ENCODE data around the gene ZNF423.

The ZNF423 gene

DNA sequence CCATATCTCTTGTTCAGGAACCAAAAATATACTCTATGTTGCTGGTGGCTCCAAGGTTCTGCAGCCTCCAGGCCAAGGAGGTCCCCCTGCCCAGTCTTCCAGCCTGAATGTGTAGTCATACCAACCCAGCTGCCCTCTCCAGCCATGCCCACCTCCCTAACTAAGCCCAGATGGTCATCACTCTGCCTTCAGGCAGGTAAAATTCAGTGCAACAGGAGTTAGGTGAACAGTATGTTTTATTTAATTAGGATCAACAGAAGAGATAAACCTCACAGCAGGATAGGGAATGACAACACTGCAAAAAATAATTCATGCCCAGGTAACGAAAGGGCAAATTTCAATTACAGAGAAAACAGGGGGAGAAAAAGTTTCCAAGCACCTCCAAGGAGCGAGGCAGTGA is 9.1 kb downstream of the ZNF423 start:
- Histone ChIP-seq H3K4me3 (ENCODE audit: low read depth, low read length) (no peak overlapping the region), H3K27me3 (ENCODE audit: control insufficient read depth, insufficient read depth, low read length) (no peaks in the 10 kb centered on the region), H3K4me1 (ENCODE audit: control insufficient read depth, insufficient read depth, low read length) (peaks cover 51% of the 10 kb centered on the region), H3K36me3 (ENCODE audit: control insufficient read depth, insufficient read depth, low read length) (no peaks in the 10 kb centered on the region; the same call in 1 of the 2 replicates), H3K9ac (ENCODE audit: low read length) (no peak overlapping the region), H3K9me3 (ENCODE audit: control insufficient read depth, insufficient read depth, low read depth, low read length) (no peaks in the 10 kb centered on the region), H3K27ac (ENCODE audit: low read depth, low read length) (no peak overlapping the region)

DNA sequence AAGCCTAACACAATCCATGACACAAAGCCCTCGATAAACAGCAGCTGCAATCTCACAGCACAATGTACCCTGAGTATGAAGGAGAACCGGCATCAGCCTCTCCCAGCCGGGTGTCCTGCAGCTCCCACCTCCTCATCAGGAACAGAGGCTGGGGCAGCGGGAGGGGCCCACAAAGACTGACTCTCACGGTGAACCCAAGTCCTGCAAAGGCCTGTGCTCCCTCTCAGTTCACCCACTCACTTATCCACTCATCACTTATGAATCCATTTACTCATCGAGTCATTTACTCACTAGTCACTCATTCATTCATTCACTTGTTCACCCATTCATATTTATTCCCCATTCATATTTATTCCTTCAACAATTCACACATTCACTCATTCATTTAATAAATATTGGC is 11.6 kb downstream of the ZNF423 start:
- no peaks in the 10 kb centered on the region; the same call in 1 of the 2 replicates for H3K36me3 ChIP-seq (ENCODE audit: control insufficient read depth, insufficient read depth, low read length)
- peaks cover 40% of the 10 kb centered on the region for H3K4me1 ChIP-seq (ENCODE audit: control insufficient read depth, insufficient read depth, low read length)
- H3K4me3 ChIP-seq (ENCODE audit: low read depth, low read length), result no peak overlapping the region
- no peaks in the 10 kb centered on the region for H3K27me3 ChIP-seq (ENCODE audit: control insufficient read depth, insufficient read depth, low read length)
- no peak overlapping the region for H3K27ac ChIP-seq (ENCODE audit: low read depth, low read length)
- H3K9ac ChIP-seq (ENCODE audit: low read length), result no peak overlapping the region
- no peaks in the 10 kb centered on the region for H3K9me3 ChIP-seq (ENCODE audit: control insufficient read depth, insufficient read depth, low read depth, low read length)

DNA sequence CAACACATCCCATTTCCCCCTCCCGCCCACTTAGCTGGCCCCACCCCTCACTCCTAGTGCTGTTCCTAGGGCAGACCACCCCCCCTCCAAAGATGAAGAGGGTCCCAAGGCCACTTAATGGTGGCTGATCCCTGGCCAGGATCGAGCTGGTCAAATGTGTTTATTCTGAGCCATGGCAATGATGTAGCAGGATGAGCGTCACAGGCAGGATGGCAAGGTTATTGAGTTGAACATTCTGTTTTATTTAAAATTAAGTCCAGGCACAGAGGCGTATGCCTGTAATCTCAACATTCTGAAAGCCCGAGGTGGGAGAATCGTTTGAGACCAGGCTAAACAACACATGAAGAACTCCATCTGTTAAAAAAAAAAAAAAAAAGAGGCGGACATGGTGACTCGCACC is 12.2 kb downstream of the ZNF423 start:
- H3K36me3 ChIP-seq (ENCODE audit: control insufficient read depth, insufficient read depth, low read length), result no peaks in the 10 kb centered on the region; the same call in 1 of the 2 replicates
- H3K27ac ChIP-seq (ENCODE audit: low read depth, low read length), result no peak overlapping the region
- peaks cover 38% of the 10 kb centered on the region for H3K4me1 ChIP-seq (ENCODE audit: control insufficient read depth, insufficient read depth, low read length)
- H3K9me3 ChIP-seq (ENCODE audit: control insufficient read depth, insufficient read depth, low read depth, low read length), result no peaks in the 10 kb centered on the region
- no peak overlapping the region for H3K4me3 ChIP-seq (ENCODE audit: low read depth, low read length)
- H3K9ac ChIP-seq (ENCODE audit: low read length), result no peak overlapping the region
- no peaks in the 10 kb centered on the region for H3K27me3 ChIP-seq (ENCODE audit: control insufficient read depth, insufficient read depth, low read length)

DNA sequence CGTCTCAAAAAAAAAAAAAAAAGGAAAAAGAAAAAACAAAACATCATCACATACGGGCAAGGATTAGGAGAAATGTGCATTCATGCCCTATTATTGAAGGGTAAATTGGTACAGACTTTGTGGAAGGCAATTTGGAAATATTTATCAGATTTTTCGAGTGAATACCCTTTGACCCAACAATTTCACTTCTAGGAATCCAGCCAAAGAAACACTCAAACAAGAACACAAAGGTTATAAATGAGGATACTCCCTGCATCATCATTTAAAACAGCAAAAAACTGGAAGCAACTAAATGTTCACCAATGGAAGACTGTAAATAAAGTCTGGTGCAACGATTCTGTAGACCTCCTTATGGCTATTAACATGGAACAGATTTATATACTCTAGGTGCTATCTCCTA is 12.9 kb downstream of the ZNF423 start:
- Histone ChIP-seq H3K9me3 (ENCODE audit: control insufficient read depth, insufficient read depth, low read depth, low read length) (no peaks in the 10 kb centered on the region), H3K9ac (ENCODE audit: low read length) (no peak overlapping the region), H3K27ac (ENCODE audit: low read depth, low read length) (no peak overlapping the region), H3K4me1 (ENCODE audit: control insufficient read depth, insufficient read depth, low read length) (peaks cover 41% of the 10 kb centered on the region), H3K4me3 (ENCODE audit: low read depth, low read length) (no peak overlapping the region), H3K27me3 (ENCODE audit: control insufficient read depth, insufficient read depth, low read length) (no peaks in the 10 kb centered on the region), H3K36me3 (ENCODE audit: control insufficient read depth, insufficient read depth, low read length) (no peaks in the 10 kb centered on the region; the same call in 1 of the 2 replicates)

DNA sequence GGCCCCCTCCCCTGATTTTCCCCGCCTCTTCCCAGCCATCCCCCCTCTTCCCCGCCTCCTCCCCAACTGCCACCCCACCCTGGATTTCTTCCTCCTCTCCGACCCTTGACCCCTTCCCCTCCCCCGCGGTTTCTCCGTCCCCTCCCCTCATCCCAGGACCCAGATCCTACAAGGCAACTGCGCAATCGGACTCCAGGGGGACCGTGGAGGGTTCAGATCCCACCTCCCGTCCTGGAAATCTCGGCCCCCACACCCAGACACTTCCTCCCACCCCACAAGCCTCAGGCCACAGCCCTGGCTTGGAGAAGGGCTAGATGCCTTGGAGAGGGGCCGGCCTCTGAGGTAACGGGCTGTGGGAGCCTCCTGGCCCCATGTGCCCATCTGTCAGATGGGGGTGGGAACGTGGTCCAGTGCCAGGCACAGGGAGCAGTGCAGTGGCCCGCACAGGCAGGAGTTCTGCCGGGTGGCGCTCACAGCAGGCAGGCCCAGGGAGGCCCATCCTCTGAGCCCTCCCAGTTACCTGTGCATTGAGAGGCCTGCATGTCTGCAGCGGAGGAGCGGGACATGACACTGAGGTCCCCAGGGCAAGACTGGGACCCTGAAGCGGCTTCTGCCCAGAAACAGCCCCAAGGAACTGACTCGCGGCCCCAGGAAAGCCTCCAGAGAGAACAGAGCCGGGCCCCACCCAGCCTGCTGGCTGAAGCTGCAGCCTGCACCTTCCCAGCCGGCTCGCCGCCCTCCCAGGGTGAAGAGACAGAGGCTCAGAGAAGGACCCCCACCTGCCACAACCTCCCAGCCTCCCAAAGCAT is 16.7 kb downstream of the ZNF423 start:
- peak overlapping the region; percentile 54 for H3K4me3 ChIP-seq (ENCODE audit: low read depth, low read length)
- no peak overlapping the region for H3K27ac ChIP-seq (ENCODE audit: low read depth, low read length)

DNA sequence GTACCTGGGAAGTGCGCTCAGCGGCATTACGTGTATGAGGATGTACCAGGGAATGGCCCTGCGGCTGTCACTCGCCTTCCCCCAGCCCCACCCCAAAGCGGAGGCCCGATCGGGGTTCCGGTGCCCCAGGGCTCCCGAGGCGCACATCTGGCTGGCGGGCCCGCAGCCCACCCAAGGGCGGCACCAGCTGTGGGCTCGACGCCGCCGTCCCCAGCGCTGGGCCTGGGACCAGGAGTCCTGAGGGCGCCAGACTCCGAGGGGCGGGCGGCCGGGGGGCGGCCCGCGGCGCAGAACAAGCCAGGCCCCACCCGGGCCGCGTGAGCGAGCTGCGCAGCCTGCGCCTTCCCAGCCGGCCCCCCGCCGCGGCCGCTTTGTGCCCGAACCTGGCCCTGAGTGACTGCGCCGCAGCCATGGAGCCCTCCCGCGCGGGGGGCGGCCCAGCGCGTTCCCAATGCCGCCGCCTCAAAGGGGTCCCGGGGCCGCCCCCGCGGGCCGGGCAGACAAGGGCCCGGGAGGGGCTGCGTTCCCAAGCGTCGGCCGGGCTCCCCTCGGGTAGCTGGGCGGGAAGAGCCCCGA is 17.4 kb downstream of the ZNF423 start:
- no peak overlapping the region; the same call in 1 of the 2 replicates for H3K27ac ChIP-seq (ENCODE audit: low read depth, low read length)
- H3K27me3 ChIP-seq (ENCODE audit: control insufficient read depth, insufficient read depth, low read length), result no peaks in the 10 kb centered on the region
- peaks cover 69% of the 10 kb centered on the region for H3K4me1 ChIP-seq (ENCODE audit: control insufficient read depth, insufficient read depth, low read length)
- peak overlapping the region; percentile 54 for H3K4me3 ChIP-seq (ENCODE audit: low read depth, low read length)
- no peaks in the 10 kb centered on the region for H3K9me3 ChIP-seq (ENCODE audit: control insufficient read depth, insufficient read depth, low read depth, low read length)
- no peaks in the 10 kb centered on the region for H3K36me3 ChIP-seq (ENCODE audit: control insufficient read depth, insufficient read depth, low read length)
- peak overlapping the region; percentile 14 for H3K9ac ChIP-seq (ENCODE audit: low read length)

More for the DNA sequence above, 16.7 kb downstream of the ZNF423 start:
- Histone ChIP-seq H3K9me3 (ENCODE audit: control insufficient read depth, insufficient read depth, low read depth, low read length) (no peaks in the 10 kb centered on the region), H3K9ac (ENCODE audit: low read length) (peak overlapping the region; percentile 56), H3K27me3 (ENCODE audit: control insufficient read depth, insufficient read depth, low read length) (no peaks in the 10 kb centered on the region), H3K36me3 (ENCODE audit: control insufficient read depth, insufficient read depth, low read length) (no peaks in the 10 kb centered on the region), H3K4me1 (ENCODE audit: control insufficient read depth, insufficient read depth, low read length) (peaks cover 67% of the 10 kb centered on the region)

DNA sequence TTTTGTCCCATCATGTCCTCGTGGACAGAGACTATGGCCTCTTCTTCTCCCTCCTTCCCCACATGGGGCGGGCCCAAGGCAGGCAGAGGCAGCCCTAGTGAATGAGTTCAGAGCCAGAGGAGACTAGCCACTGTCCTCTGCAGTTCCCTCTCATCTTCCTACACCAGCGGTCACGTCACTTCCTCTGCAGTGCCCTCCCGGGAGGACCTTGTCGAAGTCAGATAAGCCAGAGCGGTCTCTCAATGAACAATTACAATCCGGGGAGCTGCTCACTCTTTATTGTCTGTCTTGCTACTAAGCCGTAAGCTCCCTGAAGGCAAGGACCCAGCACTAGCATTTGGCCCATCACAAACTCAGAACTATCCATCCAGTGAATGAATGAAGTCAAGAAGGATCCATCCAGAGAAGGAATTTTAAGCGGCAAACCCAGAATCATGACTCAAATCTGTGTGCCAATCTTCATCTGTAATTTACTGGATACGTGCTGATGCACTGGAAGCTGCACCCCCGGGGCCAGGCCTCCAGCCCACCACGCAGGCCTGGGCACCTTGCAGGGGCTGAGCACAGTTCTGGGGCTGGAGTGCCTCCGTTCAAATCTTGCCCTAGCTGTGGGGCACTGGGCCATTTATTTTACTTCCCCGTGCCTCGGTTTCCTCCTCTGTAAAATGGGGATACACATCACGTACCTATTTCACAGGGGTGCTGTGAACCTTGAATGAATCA is 18.1 kb downstream of the ZNF423 start:
- Histone ChIP-seq H3K36me3 (ENCODE audit: control insufficient read depth, insufficient read depth, low read length) (no peaks in the 10 kb centered on the region), H3K9ac (ENCODE audit: low read length) (peak overlapping the region; percentile 14), H3K27ac (ENCODE audit: low read depth, low read length) (no peak overlapping the region), H3K4me1 (ENCODE audit: control insufficient read depth, insufficient read depth, low read length) (peaks cover 70% of the 10 kb centered on the region), H3K27me3 (ENCODE audit: control insufficient read depth, insufficient read depth, low read length) (no peaks in the 10 kb centered on the region), H3K4me3 (ENCODE audit: low read depth, low read length) (peak overlapping the region; percentile 54), H3K9me3 (ENCODE audit: control insufficient read depth, insufficient read depth, low read depth, low read length) (no peaks in the 10 kb centered on the region)

DNA sequence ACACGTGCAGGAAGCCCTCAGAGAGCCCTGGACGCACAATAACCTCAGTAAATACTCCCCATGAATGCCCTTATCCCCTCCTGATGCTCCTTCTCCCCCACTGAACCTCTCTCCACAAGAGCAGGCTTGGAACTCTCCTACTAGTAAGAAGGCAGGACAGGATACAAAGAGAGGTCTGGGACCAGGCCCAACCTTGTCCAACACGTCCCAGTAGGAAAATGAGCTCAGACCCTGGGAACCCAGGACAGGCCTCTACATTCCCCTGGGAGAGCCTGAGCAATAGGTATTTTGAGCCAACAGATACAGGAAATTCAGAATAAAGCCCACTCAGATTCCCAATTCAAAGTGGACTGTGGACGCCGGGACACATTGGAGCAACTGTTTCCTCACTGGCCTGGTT is 19.2 kb downstream of the ZNF423 start:
- Histone ChIP-seq H3K4me1 (ENCODE audit: control insufficient read depth, insufficient read depth, low read length) (peaks cover 78% of the 10 kb centered on the region), H3K27ac (ENCODE audit: low read depth, low read length) (no peak overlapping the region), H3K27me3 (ENCODE audit: control insufficient read depth, insufficient read depth, low read length) (no peaks in the 10 kb centered on the region)

DNA sequence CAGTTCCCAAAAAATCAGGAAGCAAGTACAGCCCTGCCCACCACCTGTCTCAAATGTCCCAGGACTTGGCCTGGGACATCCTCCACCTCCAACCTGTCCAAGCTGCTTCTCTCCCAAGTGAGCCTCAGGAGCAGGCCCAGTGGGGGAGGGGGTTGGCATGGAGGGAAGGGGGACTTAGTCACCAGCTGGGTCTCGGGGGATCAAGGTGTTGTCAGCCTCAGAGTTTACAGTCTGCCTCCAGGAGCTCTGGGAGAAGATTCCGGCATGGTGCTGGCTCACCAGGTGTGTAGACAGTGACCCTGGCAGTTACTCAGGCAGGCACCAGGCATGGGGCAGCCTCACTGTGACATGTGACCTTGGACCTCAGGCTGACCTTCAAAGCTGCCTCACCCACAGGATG is 19.7 kb downstream of the ZNF423 start:
- Histone ChIP-seq H3K4me3 (ENCODE audit: low read depth, low read length) (no peak overlapping the region), H3K36me3 (ENCODE audit: control insufficient read depth, insufficient read depth, low read length) (no peaks in the 10 kb centered on the region), H3K4me1 (ENCODE audit: control insufficient read depth, insufficient read depth, low read length) (peaks cover 73% of the 10 kb centered on the region), H3K9me3 (ENCODE audit: control insufficient read depth, insufficient read depth, low read depth, low read length) (no peaks in the 10 kb centered on the region), H3K27ac (ENCODE audit: low read depth, low read length) (peak overlapping the region; percentile 21; the same call in 1 of the 2 replicates), H3K9ac (ENCODE audit: low read length) (no peak overlapping the region), H3K27me3 (ENCODE audit: control insufficient read depth, insufficient read depth, low read length) (no peaks in the 10 kb centered on the region)

More for the DNA sequence above, 19.2 kb downstream of the ZNF423 start:
- Histone ChIP-seq H3K9ac (ENCODE audit: low read length) (no peak overlapping the region), H3K9me3 (ENCODE audit: control insufficient read depth, insufficient read depth, low read depth, low read length) (no peaks in the 10 kb centered on the region), H3K36me3 (ENCODE audit: control insufficient read depth, insufficient read depth, low read length) (no peaks in the 10 kb centered on the region), H3K4me3 (ENCODE audit: low read depth, low read length) (no peak overlapping the region)

DNA sequence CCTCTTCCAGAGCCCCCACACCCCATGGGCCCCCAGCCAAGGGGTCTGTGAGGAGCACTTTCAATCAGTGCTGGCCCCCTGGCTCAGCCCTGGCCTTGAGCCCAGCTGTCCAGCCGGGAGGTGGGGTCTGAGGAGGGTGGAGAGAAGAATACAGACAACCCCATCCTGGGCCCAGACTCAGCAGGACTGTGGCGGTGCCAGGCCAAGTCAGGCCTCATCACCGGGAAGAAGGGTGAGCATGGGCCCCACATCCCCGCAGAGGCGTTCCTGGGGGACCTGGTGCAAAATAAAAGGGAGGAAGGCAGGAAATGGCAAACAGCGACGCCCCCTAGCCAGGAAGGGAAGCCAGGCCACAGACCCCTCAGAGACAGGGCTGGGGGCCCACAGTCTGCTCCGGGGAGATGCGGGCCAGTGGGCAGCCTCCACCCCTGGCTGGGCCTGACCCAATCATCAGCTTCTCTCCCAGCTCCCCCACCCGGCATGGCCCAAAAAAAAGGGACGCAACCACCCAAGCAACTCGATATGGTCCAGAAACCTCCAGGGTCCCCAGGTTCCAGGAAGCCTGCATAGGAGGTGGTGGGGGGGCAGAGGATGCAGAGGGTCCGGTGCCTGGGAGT is 20.6 kb downstream of the ZNF423 start:
- Histone ChIP-seq H3K9ac (ENCODE audit: low read length) (peak overlapping the region; percentile 51), H3K4me1 (ENCODE audit: control insufficient read depth, insufficient read depth, low read length) (peaks cover 70% of the 10 kb centered on the region), H3K27ac (ENCODE audit: low read depth, low read length) (peak overlapping the region; percentile 3; the same call in 1 of the 2 replicates), H3K9me3 (ENCODE audit: control insufficient read depth, insufficient read depth, low read depth, low read length) (no peaks in the 10 kb centered on the region), H3K27me3 (ENCODE audit: control insufficient read depth, insufficient read depth, low read length) (no peaks in the 10 kb centered on the region), H3K4me3 (ENCODE audit: low read depth, low read length) (0 out of 2 replicates have a peak overlapping the region, but pooled peaks have one; percentile 9), H3K36me3 (ENCODE audit: control insufficient read depth, insufficient read depth, low read length) (no peaks in the 10 kb centered on the region)
